HG03175 (cell line): ENCODE results near the gene ENTREP3.
"Not testable (repeated sequence)": the region's sequence is repeated elsewhere in the genome, so short reads cannot be mapped to it uniquely, and the experiment has no call there.

Experiments
- ATAC-seq: cut with Tn5 transposase; IDR thresholded peaks from one replicate; pipeline ENCODE4 v1.9.1; 2021; ENCODE audit warnings: mild to moderate bottlenecking, moderate library complexity; ENCODE audit not compliant: unreplicated experiment

Gene ENTREP3

DNA sequence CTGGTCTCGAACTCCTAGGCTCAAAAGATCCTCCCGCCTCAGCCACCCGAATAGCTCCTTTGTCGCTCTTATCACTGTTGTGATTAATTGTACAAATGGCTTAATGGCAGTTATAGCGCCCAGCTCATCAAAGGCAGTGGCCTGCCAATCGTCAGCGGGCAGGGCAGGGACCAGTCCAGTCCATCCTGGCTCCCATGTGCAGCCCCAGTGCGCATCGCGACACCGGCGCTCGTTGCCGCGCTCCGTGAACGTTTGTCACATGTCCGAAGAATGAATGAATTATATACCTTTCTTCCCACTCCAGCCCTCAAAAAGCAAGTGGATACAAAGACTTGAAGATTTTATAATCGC, 28.4 kb downstream of the ENTREP3 start:
- no peak for ATAC-seq

- ATAC-seq, result peak; percentile 45
Observed at GRCh38 chr1:155226188-155226909, 28.9 kb downstream of the ENTREP3 start.

- ATAC-seq, result not testable (repeated sequence)
Observed at GRCh38 chr1:155225404-155225759, 29.9 kb downstream of the ENTREP3 start.

DNA sequence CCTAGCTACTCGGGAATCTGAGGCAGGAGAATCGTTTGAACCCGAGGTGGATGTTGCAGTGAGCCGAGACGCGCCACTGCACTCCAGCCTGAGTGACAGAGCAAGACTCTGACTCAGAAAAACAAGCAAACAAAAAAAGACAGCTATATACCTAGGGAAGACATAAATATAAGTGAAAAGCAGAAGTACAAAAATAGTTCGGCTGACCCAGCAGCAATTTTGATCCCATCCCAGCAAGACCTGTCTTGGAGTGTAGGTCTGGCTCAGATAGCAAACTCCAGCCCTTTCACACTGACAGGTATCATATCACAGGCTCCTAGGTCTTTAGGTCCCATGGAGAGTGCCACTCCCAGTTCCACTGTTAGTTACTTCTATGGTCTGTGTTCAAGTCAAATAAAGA, 32.2 kb downstream of the ENTREP3 start:
- no peak for ATAC-seq

GRCh38 chr1:155220211-155220965, 34.9 kb downstream of the ENTREP3 start:
- not testable (repeated sequence) for ATAC-seq

DNA sequence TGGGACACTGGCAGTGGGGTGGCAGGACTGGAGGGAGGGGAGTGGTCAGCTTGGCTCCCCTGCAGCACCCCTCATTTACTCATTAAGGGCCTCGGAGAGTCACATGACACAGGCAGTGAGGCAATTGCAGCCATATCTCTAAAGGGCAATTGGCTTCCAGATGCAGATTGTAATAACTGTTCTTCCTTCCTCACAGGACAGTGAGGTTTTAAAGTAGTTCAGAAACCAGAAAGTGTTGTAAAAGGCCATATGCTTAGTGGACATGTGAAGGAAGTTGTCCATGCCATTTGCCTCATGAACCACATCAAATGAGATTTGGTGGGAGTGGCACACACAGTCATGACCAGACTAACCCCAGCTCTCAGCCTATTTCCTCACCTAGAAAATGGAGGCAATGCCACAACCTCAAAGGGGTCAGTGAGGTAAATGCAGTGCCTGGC, 35.7 kb downstream of the ENTREP3 start:
- ATAC-seq, result no peak

DNA sequence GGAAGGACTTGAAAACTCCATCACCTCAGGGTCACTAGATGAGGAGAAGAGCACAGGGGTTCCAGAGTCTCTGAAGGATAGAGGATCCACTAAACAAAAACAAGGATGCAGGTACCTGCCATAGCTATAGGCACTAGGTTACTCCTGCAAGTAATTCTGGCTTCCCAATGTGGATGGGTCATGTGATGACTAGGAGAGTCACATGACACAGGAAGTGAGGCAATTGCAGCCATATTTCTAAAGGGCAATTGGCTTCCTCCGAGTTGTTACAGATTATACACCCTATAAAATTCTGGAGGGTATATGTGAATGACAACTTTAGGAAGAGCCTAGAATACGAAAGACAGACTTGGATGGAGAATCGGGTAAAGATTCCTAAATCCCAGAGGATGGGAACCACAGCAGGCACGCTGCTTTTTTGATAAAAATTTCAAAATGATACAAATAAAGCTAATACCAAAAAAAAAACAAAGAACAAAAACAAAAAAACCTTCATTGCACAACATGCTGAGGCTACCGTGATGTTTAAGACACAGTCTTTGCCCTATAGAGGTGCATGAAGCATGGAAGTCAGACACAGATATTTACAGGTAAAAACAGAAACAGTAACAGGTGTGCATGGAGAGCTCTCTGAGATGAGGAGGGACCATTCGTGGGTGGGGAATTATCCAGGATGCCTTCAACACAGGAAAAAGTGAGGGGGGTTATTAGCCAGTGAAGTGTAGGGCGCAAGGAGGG, 36.3 kb downstream of the ENTREP3 start:
- no peak for ATAC-seq

GRCh38 chr1:155214702-155215101, 40.6 kb downstream of the ENTREP3 start:
- not testable (repeated sequence) for ATAC-seq

DNA sequence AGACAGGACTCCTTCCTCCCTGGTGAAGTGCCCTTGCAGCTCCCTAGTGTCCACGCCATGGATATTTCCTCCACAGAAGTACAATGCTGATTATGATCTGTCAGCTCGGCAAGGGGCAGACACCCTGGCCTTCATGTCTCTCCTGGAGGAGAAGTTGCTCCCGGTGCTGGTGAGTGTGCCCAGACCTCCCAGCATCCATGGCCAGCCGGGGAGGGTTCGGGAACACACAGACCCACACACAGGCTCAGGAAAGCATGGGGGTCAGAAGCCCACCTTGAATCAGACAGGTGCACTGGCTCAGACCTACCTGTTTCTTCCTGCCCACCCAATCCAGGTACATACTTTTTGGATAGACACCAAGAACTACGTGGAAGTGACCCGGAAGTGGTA, 43.2 kb downstream of the ENTREP3 start:
- ATAC-seq, result not testable (repeated sequence)

- not testable (repeated sequence) for ATAC-seq
Observed at GRCh38 chr1:155211381-155212050, 43.8 kb downstream of the ENTREP3 start.

- ATAC-seq, result no peak
Observed at GRCh38 chr1:155210314-155211104, 44.8 kb downstream of the ENTREP3 start.

DNA sequence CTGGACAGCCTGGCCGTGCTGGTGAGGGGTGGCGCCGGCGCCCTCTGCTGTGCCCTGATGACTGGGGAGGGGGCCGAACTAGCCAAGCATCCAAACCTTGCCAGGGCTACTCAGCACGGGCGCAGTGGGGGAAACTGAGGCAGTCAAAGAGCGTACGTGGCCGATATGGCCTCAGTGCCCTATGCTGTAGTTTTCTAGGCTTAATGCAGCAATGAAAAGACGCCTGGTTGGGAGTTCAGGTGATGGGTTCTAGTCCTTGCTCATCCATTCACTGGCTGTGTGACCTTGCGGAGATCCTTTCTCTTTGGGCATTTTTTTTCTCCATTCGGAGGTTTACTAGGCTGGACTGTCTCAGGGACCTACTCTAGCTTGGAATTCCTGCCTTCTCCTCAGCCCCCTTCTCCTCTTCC, 46.0 kb downstream of the ENTREP3 start:
- ATAC-seq, result no peak

DNA sequence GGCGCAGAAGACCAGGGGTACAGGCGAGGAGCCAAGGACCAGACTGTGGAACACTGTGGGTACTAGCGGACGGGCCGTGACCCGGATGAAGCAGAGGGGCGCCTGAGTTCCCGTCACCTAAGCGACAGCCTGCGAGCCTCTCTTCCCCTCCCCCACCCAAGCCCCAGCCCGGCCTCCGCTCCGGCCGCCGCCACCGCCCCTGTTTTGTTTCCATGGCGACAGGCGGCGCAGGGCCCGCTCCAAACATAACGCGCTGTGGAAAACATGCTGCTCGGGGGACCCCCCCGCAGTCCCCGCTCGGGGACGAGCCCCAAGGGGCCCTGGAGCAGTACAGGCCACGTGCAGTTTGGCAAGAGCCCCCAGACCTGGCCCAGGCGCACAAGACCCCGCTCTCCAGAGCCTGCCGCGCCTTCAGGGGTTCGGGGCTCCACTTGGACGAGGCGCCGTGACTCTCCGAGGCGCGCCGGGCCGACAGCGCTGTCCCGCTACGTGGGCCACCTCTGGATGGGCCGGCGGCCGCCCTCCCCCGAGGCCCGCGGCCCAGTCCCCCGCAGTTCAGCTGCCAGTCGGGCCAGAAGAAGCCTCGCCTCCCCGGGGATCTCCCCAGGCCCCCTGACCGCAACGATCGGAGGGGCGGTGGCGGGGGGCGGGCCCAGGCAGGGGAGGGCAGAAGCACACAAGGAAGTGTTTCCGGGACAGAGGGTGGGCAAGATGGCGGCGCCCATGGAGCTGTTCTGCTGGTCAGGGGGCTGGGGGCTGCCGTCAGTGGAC, 46.6 kb downstream of the ENTREP3 start, which contains the start of gene MTX1:
Gene MTX1 (plus strand): TSS at position 155 of the 771 bp plus-strand sequence. CDS start 110 bp downstream, at position 265.
- ATAC-seq, result peak; percentile 80

DNA sequence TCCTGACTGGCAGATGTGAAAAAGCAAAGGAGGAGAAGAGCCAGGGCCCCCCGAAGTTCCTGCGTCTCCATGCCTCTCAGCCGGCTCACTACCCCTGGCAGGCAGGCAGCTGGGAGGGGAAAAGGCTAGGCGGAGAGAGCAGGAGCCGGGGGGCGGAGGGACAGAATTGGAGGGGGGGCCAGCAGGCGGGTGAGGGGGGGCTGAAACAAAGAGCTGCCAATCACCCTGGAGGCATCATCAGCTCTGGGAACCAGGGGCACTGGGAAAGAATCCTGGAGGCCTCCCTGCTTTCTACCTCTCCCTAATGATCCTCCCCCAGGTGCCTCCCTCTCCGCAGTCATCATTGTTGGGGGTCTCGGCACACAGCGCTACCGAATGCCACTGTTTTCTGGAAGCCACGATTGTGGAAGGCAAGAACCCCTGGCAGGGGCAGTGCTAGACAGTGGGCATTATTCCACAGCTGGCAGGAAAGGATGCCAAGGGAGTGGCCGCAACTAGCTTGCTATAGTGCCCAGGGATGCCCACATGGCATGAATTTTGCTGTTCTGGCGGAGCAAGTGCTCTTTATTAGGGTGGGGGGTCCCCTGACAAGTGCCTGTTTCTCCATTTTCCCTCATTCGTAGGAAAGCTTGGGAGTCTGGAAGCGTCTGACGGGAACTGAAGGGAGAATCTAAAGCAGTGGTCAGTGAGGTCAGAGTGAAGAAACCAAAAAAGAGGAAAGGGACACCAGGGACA, 47.3 kb downstream of the ENTREP3 start, which contains the start of gene THBS3:
Gene THBS3 (minus strand): TSS at position 92 of the 735 bp plus-strand sequence. CDS start 21 bp downstream, at position 71.
- no peak for ATAC-seq

GRCh38 chr1:155206891-155207805, 48.1 kb downstream of the ENTREP3 start:
- no peak for ATAC-seq

GRCh38 chr1:155205969-155206593, 49.2 kb downstream of the ENTREP3 start:
- ATAC-seq, result no peak

GRCh38 chr1:155205035-155205434, 50.2 kb downstream of the ENTREP3 start:
- no peak for ATAC-seq
